Endothelial cell of umbilical vein (primary cell): ENCODE data around the gene DENND2A.
A peak's percentile ranks its signal among the peaks of the same experiment; 100 is the strongest.

Experiments
- EZH2 ChIP-seq: IDR thresholded peaks from 2 replicates; pipeline ENCODE4 v1.6.1; 2012; ENCODE audit warnings: borderline replicate concordance, low read depth, mild to moderate bottlenecking, moderate library complexity, low read length, inconsistent platforms; ENCODE audit not compliant: severe bottlenecking
- FOS ChIP-seq: IDR thresholded peaks from 2 replicates; pipeline ENCODE4 v1.6.1; 2011; ENCODE audit warnings: mild to moderate bottlenecking, low read length, moderate library complexity, borderline replicate concordance; ENCODE audit not compliant: insufficient read depth
- GATA2 ChIP-seq: IDR thresholded peaks from 2 replicates; pipeline ENCODE4 v1.7.0; 2011; ENCODE audit warnings: low read depth, mild to moderate bottlenecking, moderate library complexity, mixed read lengths, low read length; ENCODE audit not compliant: insufficient read length, insufficient read depth
- MAX ChIP-seq: IDR thresholded peaks from 2 replicates; pipeline ENCODE4 v1.6.1; 2011; ENCODE audit not compliant: insufficient read depth, insufficient read length
- MYC ChIP-seq: IDR thresholded peaks from one replicate; pipeline ENCODE4 v1.6.1; 2011; ENCODE audit warnings: mild to moderate bottlenecking, low read depth, low read length
- POLR2A ChIP-seq: IDR thresholded peaks from 2 replicates; pipeline ENCODE4 v1.6.1; 2012; ENCODE audit warnings: low read depth, mild to moderate bottlenecking, control low read depth, low read length
- POLR2AphosphoS5 ChIP-seq: IDR thresholded peaks from 2 replicates; pipeline ENCODE4 v1.6.1; 2012; ENCODE audit warnings: low read depth, mild to moderate bottlenecking, control low read depth, low read length, moderate library complexity; ENCODE audit not compliant: insufficient read depth
- TF ChIP-seq, protein P1 (sequence below), 2 donors: IDR thresholded peaks; 1 replicate in 1 of 2; 2 replicates in 1 of 2; pipeline ENCODE4 v1.5.1; 2011; ENCODE audit warnings: low read length in 2 of 2, mild to moderate bottlenecking in 2 of 2, moderate library complexity in 2 of 2, control low read depth in 1 of 2, inconsistent platforms in 1 of 2, low read depth in 1 of 2; ENCODE audit not compliant: insufficient read depth in 1 of 2; ENCODE audit errors: extremely low read depth in 1 of 2

- TF ChIP-seq, protein P1, sequence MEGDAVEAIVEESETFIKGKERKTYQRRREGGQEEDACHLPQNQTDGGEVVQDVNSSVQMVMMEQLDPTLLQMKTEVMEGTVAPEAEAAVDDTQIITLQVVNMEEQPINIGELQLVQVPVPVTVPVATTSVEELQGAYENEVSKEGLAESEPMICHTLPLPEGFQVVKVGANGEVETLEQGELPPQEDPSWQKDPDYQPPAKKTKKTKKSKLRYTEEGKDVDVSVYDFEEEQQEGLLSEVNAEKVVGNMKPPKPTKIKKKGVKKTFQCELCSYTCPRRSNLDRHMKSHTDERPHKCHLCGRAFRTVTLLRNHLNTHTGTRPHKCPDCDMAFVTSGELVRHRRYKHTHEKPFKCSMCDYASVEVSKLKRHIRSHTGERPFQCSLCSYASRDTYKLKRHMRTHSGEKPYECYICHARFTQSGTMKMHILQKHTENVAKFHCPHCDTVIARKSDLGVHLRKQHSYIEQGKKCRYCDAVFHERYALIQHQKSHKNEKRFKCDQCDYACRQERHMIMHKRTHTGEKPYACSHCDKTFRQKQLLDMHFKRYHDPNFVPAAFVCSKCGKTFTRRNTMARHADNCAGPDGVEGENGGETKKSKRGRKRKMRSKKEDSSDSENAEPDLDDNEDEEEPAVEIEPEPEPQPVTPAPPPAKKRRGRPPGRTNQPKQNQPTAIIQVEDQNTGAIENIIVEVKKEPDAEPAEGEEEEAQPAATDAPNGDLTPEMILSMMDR (IDR thresholded peaks at IDR 0.05; ENCODE audit: extremely low read depth in 1 of 2, insufficient read depth in 1 of 2, low read depth in 1 of 2, low read length in 2 of 2): peak; percentile 26 to 48
- TF ChIP-seq POLR2A (no peak), EZH2 (no peak), POLR2AphosphoS5 (no peak), GATA2 (no peak), MAX (no peak), MYC (no peak), FOS (no peak)
Measured at GRCh38 chr7:140646931-140647647, 6.5 kb upstream of the DENND2A start.
